Fibroblast of skin of scalp (primary cell): ENCODE measurements around the gene EFNB3.
A peak's percentile ranks its signal among the peaks of the same experiment; 100 is the strongest.

Experiments used
- DNase-seq: peaks from one replicate; pipeline ENCODE4 v3.0.0-alpha.2; 2013

Gene EFNB3

GRCh38 chr17:7719661-7720060, 14.7 kb downstream of the EFNB3 start:
- no peak for DNase-seq

GRCh38 chr17:7720125-7720524, 15.1 kb downstream of the EFNB3 start:
- DNase-seq, result peak; percentile 19

- no peak for DNase-seq
Observed at GRCh38 chr17:7721612-7722011, 16.6 kb downstream of the EFNB3 start.

- no peak for DNase-seq
Observed at GRCh38 chr17:7727886-7728285, 22.9 kb downstream of the EFNB3 start.

- no peak for DNase-seq
Observed at GRCh38 chr17:7729816-7730215, 24.8 kb downstream of the EFNB3 start.

- DNase-seq, result no peak
Observed at GRCh38 chr17:7732981-7733539, 28.1 kb downstream of the EFNB3 start.

- DNase-seq, result no peak
Observed at GRCh38 chr17:7737601-7738000, 32.6 kb downstream of the EFNB3 start.

GRCh38 chr17:7739746-7740145, 34.7 kb downstream of the EFNB3 start:
- no peak for DNase-seq

- no peak for DNase-seq
Observed at GRCh38 chr17:7740481-7741001, 35.5 kb downstream of the EFNB3 start.

GRCh38 chr17:7742729-7743128, 37.7 kb downstream of the EFNB3 start:
- no peak for DNase-seq

GRCh38 chr17:7744416-7744815, 39.4 kb downstream of the EFNB3 start:
- no peak for DNase-seq

GRCh38 chr17:7745748-7746470, 40.9 kb downstream of the EFNB3 start:
- DNase-seq, result peak; percentile 72

- peak; percentile 74 for DNase-seq
Observed at GRCh38 chr17:7747635-7748071, 42.7 kb downstream of the EFNB3 start.

- peak; percentile 27 for DNase-seq
Observed at GRCh38 chr17:7748076-7748775, 43.2 kb downstream of the EFNB3 start.

GRCh38 chr17:7750321-7750821, 45.4 kb downstream of the EFNB3 start:
- peak; percentile 92 for DNase-seq

- no peak for DNase-seq
Observed at GRCh38 chr17:7754656-7755055, 49.7 kb downstream of the EFNB3 start.

GRCh38 chr17:7755095-7755890, 50.3 kb downstream of the EFNB3 start:
- no peak for DNase-seq

GRCh38 chr17:7756968-7757367, 52.0 kb downstream of the EFNB3 start:
- DNase-seq, result no peak
